ENCODE data around the gene HYAL1. TPM values are rescaled to one million over a fixed set of nuclear protein-coding genes. Genes with fewer than 3 reads are reported as not detected.

HYAL1 gene
- total RNA-seq, 4 donors from 2014 or later, result 2.1 to 30.5 (median 22.1) TPM

GRCh38 chr3:50342813-50343633 lies 39.6 kb upstream of the HYAL1 start:
- TF ChIP-seq CTCF (IDR thresholded peaks at IDR 0.05), result no peak
- no peak for TF ChIP-seq POLR2A (IDR thresholded peaks at IDR 0.05)
- intact Hi-C loops (cut with DNase I; ENCODE audit: low total_unique reads), result no loop called here

GRCh38 chr3:50341996-50342650 lies 38.7 kb upstream of the HYAL1 start:
- H3K36me3 ChIP-seq, result no peaks in the 10 kb centered on the region
- no peaks in the 10 kb centered on the region for H3K27me3 ChIP-seq
- H3K4me1 ChIP-seq, result peaks cover 0 to 19% of the 10 kb centered on the region in 2 donors
- no peak for DNase-seq
- no peak overlapping the region for H3K27ac ChIP-seq
- intact Hi-C loops (cut with DNase I; ENCODE audit: low total_unique reads), result no loop called here
- H3K9me3 ChIP-seq, result no peaks in the 10 kb centered on the region
- no peak for TF ChIP-seq CTCF (IDR thresholded peaks at IDR 0.05)
- no peak for TF ChIP-seq POLR2A (IDR thresholded peaks at IDR 0.05)
- no peak overlapping the region for H3K4me3 ChIP-seq

More at GRCh38 chr3:50342813-50343633, 39.6 kb upstream of the HYAL1 start:
- H3K4me3 ChIP-seq, result no peak overlapping the region
- no peaks in the 10 kb centered on the region for H3K27me3 ChIP-seq
- no peaks in the 10 kb centered on the region for H3K36me3 ChIP-seq
- peaks cover 0 to 19% of the 10 kb centered on the region in 2 donors for H3K4me1 ChIP-seq
- H3K27ac ChIP-seq, result no peak overlapping the region
- DNase-seq, result no peak
- no peaks in the 10 kb centered on the region for H3K9me3 ChIP-seq

GRCh38 chr3:50341537-50341936 lies 38.2 kb upstream of the HYAL1 start:
- intact Hi-C loops (cut with DNase I; ENCODE audit: low total_unique reads), result no loop called here
- no peaks in the 10 kb centered on the region for H3K27me3 ChIP-seq
- no peaks in the 10 kb centered on the region for H3K9me3 ChIP-seq
- H3K36me3 ChIP-seq, result no peaks in the 10 kb centered on the region
- TF ChIP-seq POLR2A (IDR thresholded peaks at IDR 0.05), result no peak
- no peak for TF ChIP-seq CTCF (IDR thresholded peaks at IDR 0.05)
- no peak overlapping the region for H3K4me3 ChIP-seq
- H3K4me1 ChIP-seq, result peaks cover 0 to 19% of the 10 kb centered on the region in 2 donors
- no peak overlapping the region for H3K27ac ChIP-seq
- no peak for DNase-seq

GRCh38 chr3:50340448-50341329 lies 37.3 kb upstream of the HYAL1 start, which contains the start of gene RASSF1:
Gene RASSF1 (minus strand): TSS chr3:50340836. CDS start chr3:50340805, 31 bp downstream.
- intact Hi-C loops (cut with DNase I; ENCODE audit: low total_unique reads), result no loop called here
- Histone ChIP-seq H3K27me3 (no peaks in the 10 kb centered on the region), H3K4me3 (peak within 1 kb of the TSS; percentile 40 to 52), H3K4me1 (peaks cover 0 to 13% of the 10 kb centered on the region in 2 donors), H3K9me3 (no peaks in the 10 kb centered on the region), H3K27ac (peak within 1 kb of the TSS; percentile 94 to 99), H3K36me3 (no peaks in the 10 kb centered on the region)
- DNase-seq, result peak; percentile 70 to 80
- TF ChIP-seq CTCF (IDR thresholded peaks at IDR 0.05) (no peak), POLR2A (IDR thresholded peaks at IDR 0.05) (peak; percentile 67 to 79)
